Activated effector memory CD4-positive, alpha-beta T cell treated with anti-CD3 and anti-CD28 coated beads, Interleukin-2, amount 50 U/mL, for 16 hours (primary cell): Measurements from ENCODE around the gene LRRC4C.

Source experiments
- DNase-seq: peaks from one replicate; pipeline ENCODE4 v3.0.0-alpha.2; 2020

LRRC4C gene

DNA sequence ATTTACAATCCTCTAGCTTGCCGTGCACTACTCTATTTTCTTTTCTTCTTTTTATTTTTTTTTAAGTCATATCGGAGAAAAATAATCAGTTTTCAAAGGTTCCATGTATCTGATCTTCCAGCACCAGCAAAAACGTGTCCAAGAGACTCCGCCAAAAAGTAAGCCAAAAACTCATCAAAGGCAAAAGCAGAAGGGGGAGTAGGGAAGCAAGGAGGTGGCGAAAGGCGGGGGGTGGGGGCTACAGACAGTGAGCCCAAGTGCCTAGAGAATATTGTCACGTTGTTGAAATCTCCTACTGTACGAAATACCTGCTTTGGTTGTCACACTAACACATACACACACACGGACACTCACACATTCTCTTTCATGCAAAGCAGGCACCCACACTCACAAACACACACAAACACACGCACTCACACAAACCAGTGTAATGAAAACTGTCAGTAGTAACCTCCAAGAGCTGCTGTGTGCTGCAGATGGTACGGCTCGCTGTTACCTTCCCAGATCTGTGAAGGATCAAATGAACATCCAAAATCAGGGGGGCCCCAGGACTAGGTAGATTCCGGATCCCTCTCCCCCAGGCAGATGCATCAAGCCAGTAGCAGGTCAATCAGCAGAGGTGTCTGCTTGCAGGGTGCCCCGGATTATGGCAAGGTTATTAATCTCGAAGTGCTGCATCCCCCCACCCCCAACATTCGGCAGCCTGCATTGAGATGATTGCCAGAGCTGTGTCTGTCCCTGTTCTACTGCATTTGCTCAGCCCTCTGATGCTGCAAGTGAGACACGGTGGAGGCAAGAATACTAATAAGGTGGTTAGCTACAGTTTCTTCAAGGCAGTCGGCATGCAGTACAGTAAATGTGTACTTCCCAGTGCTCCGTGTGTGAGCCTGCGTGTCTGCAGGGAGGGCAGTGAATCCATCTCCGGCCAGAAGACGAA, at the start of gene LRRC4C:
Gene LRRC4C (minus strand): TSS at position 188 of the 937 bp plus-strand sequence.
- no peak for DNase-seq

GRCh38 chr11:41508121-41508520, 48.7 kb upstream of the LRRC4C start:
- no peak for DNase-seq

DNA sequence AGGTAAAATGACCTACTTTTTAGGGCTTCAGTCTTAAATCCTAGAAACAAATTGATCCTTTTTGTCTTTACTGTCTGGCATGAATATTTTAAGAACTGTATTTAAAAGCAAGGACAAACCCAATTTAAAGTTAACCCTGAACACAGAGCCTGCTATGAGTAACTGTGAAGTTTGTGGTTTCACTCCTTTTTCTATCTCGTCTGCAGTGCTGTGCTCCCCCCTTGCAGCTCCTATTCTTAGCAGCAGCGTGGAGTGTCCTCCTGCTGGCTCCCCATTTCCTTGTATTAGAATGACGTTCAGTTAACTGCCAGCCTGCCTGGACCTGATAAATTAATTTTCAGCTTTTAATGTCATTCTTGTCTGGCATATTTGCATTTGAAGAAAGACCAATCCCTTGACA, 40.0 kb upstream of the LRRC4C start:
- DNase-seq: no peak

DNA sequence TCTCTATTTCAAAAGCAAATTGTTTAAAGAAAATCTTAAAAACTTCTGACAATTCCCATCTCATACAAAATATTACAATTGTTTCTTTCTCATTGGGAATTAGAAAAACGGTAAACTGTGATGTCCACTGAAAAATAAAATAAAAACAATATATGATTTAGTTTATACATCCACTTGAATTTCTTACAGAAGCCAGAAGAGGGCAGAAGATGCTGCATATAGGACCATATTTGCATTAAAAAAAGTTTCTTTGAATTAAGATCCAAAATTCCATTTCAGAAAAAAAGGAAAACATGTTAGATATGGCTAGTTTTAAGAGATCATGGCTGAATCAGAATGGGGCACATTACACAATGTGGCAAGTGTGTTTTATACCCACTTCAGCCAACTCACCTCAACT, 39.3 kb upstream of the LRRC4C start:
- no peak for DNase-seq

GRCh38 chr11:41497974-41498373, 38.5 kb upstream of the LRRC4C start:
- no peak for DNase-seq

DNA sequence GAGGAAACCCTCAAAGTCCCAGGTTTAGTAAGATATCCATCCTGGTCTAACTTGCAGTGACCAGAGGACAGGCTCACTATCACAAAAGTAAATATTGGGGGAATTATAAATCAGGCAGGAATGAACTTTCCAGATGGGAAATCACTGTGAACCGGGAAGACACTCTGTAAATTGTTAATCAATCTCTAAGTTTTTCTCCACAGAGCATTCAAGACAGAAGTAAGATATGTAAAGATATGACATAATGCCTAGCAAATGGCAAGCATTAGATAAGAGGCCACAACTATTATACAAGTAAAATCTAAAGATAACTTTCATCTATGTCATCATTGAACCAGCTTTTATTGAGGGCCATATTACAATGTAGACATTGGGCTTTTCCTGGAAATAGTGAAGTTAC, 35.3 kb upstream of the LRRC4C start:
- no peak for DNase-seq

GRCh38 chr11:41486424-41486823, 27.0 kb upstream of the LRRC4C start:
- DNase-seq: no peak

- DNase-seq: no peak
Observed at GRCh38 chr11:41483956-41484355, 24.5 kb upstream of the LRRC4C start.

DNA sequence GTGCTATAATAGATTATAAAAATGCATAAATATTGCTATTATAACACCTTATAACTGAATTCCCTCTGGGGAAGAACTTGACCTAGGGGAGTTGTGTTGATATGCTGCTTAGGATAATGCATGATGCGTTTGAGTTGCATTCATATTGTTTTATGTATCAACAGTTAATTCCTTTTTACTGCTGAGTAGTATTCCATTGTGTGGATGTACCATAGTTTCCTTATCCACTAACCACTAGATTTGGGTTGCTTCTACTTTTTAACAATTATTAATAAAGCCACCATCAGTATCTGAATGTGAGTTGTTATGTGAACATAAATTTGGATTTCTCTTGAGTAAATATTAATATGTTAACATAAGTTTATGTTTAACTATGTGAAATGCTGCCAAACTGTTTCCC, 19.7 kb upstream of the LRRC4C start:
- no peak for DNase-seq

DNA sequence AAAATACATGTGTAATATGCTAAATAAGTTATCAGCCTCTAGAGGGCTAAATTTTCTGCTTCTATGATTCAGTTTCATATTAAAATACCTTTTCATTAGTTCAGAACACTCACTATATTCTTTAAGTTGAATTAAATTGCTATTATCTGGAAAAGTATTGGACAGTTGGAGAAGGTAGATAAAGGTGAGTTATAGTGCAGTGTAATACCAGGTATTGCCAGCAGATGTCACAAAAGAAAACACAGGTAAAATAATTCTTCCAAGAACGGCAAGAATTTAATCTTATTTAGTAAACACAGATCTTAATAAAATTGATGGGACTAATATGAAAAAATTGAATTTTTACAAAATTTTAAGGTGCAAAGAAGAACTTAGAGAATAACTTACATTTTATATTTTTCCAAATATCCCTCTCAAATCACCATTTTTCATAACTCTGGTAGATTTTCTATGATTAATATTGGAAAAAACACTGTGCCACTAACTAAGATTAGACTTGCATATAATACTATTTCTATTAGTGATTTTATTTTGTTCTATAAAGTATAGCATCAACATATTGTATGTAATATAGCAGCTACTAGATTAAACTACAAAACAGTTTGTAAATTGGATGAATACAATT, 1.7 kb upstream of the LRRC4C start:
- DNase-seq: no peak

GRCh38 chr11:41458641-41459040, 811 bp downstream of the LRRC4C start:
- DNase-seq: no peak

DNA sequence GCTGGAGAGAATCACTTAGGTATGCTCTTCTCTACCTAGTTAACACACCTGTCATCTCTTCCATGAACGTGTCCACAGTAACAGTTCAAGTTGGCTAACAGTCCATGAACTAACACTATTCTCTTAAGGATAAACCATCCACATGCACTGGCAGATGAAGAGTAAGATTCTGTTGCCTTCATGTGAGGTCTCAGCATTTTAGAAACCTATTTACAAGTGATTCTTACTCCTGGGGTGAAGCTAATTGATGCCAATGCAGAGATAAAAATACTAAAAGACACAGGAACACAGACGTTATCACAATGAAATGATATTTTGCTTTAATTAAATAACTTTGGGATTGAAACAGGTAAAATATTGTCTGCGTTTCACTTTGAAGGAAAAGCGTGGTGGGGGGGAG, 1.3 kb downstream of the LRRC4C start:
- no peak for DNase-seq

DNA sequence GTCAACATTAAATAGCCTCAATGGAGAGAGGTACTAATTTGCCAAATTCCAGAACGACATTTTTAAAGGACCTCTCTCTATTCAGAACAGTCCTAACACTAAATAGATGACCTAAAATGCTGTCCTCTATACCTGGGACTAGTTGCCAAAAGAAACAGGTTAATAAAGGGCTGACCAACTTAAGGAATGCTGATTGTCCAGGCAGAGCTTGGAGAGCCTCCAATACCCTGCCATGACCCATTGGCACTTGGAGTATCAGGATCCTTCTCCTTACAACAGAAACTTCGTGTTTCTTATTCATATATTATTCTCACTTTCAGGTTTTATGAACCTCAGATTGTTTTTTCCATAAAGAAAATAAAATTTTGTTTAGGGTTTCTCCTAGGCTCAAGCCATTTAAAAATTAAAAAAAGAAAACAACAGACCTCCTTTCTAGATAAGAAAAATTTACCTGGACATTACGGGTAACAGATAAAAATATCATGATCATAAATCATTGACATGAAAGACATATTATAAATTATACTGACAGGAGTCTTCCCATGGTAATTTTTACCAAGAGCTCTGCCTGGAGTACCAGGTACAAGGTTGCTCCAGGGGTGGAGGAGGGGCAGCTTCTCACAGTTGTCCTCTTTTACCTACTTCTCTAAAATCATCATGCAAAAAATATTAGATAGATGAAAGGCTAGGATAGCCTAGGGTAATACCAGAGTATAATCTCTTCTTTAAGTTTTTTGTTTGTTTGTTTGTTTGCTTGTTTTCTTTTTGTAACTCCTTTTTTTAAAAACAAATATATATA, 2.0 kb downstream of the LRRC4C start:
- DNase-seq: no peak

- no peak for DNase-seq
Observed at GRCh38 chr11:41456269-41456668, 3.2 kb downstream of the LRRC4C start.

DNA sequence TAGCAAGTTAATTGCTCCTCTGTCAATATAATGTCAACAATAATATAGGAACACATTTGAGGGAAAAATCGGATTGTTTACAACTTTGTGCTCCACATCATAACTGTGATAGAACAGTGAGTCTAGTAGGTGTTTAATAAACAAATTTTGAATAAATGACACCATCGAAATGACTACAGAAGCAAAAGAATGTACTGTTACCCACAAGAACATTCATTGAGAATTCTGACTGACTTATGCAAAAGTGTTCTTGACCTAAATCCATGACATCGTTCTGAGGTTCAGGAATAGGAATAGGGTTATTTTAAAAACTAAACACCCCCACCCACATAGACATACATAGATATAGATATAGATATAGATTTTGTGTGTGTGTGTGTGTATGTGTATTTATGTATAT, 8.4 kb downstream of the LRRC4C start:
- DNase-seq: no peak

DNA sequence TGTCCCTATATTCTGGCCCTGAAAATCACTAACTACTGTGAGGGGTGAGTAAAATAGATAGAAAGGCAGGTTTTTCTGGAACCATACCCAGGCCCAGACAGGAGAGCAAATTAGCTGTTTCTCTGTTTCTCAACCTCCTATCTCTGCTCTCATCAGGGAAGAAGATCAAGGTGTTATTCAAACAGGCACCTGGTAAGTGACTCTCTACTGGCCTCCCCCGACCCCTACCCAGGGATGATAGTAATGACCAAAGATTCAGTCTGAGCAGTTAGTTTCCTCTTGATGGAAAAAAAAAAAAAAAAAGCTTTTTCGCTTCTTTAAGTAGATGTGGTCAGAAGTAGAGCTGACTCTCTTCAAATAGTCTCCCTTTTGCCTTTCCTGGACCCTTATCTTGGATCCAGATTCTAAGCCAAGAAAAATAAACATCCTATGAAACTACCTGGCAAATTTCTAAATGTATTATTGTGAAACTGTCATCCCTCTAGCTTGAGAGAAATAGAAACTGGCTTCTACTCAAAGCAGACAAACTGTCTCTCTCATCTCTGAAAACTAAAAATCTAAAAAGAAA, 9.9 kb downstream of the LRRC4C start:
- DNase-seq: no peak

- no peak for DNase-seq
Observed at GRCh38 chr11:41446566-41446965, 12.9 kb downstream of the LRRC4C start.

DNA sequence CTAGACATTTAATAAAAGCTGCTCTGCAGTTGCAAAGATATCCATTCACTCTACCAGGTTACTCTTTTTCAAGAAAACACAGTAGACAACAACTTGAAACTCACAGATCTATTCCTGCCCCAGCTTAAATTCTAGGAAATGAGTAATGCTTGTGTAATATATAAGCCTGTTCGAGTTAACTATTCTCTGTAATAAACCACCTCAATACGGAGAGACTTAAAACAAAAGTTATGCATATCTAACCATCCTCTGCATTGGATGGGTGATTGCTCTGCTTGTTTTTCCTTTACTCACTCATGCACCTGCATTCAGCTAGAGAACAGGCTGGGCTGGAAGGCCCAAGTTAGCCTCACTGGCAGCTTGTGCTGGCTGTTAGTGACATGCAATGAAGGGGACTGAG, 13.3 kb downstream of the LRRC4C start:
- DNase-seq: no peak

DNA sequence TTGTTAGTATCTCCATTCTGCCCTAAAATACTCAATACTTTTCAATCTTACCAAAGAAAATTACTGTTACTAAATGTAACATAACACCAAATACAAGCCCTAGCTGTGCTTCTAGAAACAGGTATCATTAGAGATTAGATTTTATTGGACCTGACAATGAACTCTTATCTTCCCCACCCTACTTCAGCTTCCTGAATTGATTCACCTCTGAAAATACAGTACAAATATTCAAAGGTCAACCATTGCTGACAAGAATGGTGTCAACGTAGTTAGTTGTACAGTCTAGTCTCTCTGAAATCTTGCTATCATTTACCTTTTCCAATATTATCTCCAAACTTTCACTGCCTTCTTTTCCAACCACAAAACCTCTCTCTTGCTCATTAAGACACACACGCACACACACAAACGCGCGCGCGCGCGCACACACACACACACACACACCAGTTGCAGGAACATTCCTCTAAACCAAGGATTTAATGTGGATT, 22.4 kb downstream of the LRRC4C start:
- DNase-seq: no peak

DNA sequence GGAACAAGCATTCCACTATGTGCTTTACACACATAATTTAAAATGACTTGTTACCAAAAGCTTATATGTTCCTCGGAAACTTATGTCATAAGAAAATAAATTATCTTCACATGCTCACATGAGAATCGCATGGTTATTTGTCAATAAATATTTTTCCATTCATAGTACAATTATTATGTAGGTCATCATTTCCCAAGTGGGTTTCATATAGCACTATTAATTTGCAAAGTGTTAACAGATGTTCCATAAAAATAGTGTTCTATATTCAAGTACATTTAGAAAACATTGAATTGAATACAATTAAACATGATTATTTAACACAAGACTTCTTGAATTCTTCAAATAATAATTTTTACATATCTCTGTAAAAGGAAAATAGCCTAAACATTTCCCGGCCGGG, 23.9 kb downstream of the LRRC4C start:
- no peak for DNase-seq

DNA sequence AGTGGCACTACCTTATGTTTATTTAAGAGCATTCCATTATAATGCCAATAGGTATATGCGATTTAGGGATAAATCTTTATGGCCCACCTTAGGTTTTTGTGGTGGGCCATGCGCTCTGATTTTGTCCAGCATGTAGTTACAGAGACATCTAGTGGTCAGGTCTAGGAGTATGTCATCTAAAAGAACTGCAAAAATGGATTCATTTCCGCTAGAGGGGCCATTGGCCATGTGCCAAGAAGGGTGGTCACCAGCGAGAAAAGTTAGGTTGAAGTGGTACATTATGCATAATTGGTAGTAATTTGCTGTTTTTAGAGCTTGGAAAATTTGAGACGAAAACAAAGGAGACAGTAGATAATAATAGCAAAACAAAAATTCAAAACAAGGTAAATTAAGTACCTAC, 27.7 kb downstream of the LRRC4C start:
- DNase-seq: no peak

GRCh38 chr11:41419901-41420300, 39.6 kb downstream of the LRRC4C start:
- DNase-seq: no peak

DNA sequence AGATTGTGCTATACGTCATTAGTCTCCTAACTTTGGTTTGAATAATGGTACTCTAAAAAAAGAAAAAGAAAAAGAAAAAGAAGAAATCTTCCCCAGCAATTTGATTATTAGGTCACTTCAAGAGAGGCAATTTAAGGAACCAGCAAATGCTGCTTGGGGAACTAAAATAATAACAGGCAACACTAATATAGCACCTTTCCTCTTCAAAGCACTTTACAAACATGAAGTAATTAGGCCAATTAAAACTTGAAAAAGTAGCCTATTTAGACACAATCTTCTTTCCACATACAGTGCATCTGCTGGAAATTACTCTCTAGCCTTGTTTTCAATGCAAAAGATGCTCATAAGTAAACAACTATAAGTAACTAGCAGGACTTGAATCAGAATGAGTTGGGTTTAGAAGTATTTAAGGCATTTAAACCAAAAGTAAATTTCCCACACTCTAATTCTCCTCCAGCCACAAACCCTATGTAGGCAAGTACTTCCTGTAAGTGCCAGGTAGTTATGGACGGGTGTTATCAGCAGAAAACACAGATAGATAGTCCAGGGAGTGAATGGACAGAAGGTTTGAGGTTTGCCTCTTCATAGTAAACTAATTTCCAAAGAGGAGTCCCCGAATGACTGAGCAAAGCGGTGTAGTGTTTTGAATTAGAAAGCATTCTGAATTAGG, 44.5 kb downstream of the LRRC4C start:
- no peak for DNase-seq
